ENCODE measurements around the gene DGUOK.
A peak's percentile ranks its signal among the peaks of the same experiment; 100 is the strongest.

Gene DGUOK

GRCh38 chr2:73972846-73973245 is 46.2 kb downstream of the DGUOK start:
- H3K27ac ChIP-seq = peak overlapping the region; percentile 31
- no peaks in the 10 kb centered on the region for H3K36me3 ChIP-seq
- H3K27me3 ChIP-seq = no peaks in the 10 kb centered on the region
- H3K4me1 ChIP-seq (ENCODE audit: control insufficient read depth in 1 of 2, insufficient read depth in 1 of 2, low read depth in 1 of 2, low read length in 1 of 2) = peaks cover 54 to 55% of the 10 kb centered on the region in 2 experiments
- no peak overlapping the region for H3K4me3 ChIP-seq (ENCODE audit: low read depth in 1 of 2, low read length in 1 of 2)
- TF ChIP-seq, protein P1, sequence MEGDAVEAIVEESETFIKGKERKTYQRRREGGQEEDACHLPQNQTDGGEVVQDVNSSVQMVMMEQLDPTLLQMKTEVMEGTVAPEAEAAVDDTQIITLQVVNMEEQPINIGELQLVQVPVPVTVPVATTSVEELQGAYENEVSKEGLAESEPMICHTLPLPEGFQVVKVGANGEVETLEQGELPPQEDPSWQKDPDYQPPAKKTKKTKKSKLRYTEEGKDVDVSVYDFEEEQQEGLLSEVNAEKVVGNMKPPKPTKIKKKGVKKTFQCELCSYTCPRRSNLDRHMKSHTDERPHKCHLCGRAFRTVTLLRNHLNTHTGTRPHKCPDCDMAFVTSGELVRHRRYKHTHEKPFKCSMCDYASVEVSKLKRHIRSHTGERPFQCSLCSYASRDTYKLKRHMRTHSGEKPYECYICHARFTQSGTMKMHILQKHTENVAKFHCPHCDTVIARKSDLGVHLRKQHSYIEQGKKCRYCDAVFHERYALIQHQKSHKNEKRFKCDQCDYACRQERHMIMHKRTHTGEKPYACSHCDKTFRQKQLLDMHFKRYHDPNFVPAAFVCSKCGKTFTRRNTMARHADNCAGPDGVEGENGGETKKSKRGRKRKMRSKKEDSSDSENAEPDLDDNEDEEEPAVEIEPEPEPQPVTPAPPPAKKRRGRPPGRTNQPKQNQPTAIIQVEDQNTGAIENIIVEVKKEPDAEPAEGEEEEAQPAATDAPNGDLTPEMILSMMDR (IDR thresholded peaks at IDR 0.05) = no peak
- H3K9me3 ChIP-seq = no peaks in the 10 kb centered on the region

DNA sequence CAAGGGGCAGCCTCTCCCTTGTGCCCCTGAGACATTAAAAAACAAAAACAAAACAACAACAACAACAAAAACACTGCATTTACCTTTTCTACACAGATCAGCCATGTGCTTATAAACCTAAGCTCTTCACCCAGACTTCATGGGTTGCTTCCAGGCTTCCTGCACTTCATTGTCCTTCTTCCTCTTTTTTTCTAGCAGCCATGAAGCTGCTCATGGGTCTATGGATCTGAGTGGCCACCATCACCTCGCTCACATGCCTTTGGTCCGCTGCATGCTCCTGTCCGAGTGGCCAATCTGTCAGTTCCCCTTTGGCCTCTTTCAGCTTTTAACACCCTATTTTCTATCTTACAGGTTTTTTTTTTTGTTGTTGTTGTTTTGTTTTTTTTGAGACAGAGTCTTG is 49.1 kb downstream of the DGUOK start:
- no peak overlapping the region for H3K27ac ChIP-seq
- TF ChIP-seq, protein P1 (IDR thresholded peaks at IDR 0.05) = no peak
- no peaks in the 10 kb centered on the region for H3K9me3 ChIP-seq
- no peak overlapping the region for H3K4me3 ChIP-seq (ENCODE audit: low read depth in 1 of 2, low read length in 1 of 2)
- H3K4me1 ChIP-seq (ENCODE audit: control insufficient read depth in 1 of 2, insufficient read depth in 1 of 2, low read depth in 1 of 2, low read length in 1 of 2) = peaks cover 44 to 51% of the 10 kb centered on the region in 2 experiments
- H3K36me3 ChIP-seq = no peaks in the 10 kb centered on the region
- no peaks in the 10 kb centered on the region for H3K27me3 ChIP-seq

DNA sequence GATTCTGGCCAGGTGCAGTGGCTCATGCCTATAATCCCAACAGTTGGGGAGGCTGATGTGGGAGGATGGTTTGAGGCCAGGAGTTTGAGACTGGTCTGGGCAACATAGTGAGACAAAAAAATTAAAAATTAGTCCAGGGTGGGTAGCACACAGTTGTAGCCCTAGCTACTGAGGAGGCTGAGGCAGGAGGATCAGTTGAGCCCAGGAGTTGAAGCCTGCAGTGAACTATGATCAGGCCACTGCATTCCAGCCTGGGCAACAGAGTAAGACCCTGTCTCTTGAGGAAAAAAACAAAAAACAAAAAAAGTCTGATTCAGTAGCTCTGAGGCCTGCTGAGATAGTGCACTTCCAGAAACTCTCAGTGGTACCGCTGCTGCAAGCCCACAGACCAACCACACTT is 50.1 kb downstream of the DGUOK start:
- no peak overlapping the region for H3K4me3 ChIP-seq (ENCODE audit: low read depth in 1 of 2, low read length in 1 of 2)
- H3K36me3 ChIP-seq = no peaks in the 10 kb centered on the region
- peaks cover 44 to 51% of the 10 kb centered on the region in 2 experiments for H3K4me1 ChIP-seq (ENCODE audit: control insufficient read depth in 1 of 2, insufficient read depth in 1 of 2, low read depth in 1 of 2, low read length in 1 of 2)
- H3K27me3 ChIP-seq = no peaks in the 10 kb centered on the region
- TF ChIP-seq, protein P1 (IDR thresholded peaks at IDR 0.05) = no peak
- no peaks in the 10 kb centered on the region for H3K9me3 ChIP-seq
- H3K27ac ChIP-seq = no peak overlapping the region

DNA sequence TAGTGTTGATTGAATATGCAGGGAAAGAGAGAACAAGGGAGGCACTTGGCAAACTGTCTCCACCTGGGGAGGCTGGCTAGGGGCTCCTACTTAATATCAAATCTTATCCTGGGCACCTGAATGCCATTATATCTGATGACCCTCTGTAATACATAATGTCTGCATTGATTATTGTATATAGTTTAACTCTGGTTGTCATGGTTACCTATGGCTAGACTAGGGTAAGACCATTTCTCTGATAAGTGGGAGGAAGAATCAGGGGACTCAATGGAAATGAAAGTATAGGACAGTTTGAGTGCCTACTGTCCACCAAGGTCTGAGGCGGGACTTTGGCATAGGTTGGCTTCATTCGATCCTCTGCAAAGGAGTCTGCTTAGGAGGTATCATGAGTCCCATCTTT is 50.8 kb downstream of the DGUOK start:
- Histone ChIP-seq H3K27me3 (no peaks in the 10 kb centered on the region), H3K27ac (no peak overlapping the region), H3K36me3 (no peaks in the 10 kb centered on the region), H3K4me1 (ENCODE audit: control insufficient read depth in 1 of 2, insufficient read depth in 1 of 2, low read depth in 1 of 2, low read length in 1 of 2) (peaks cover 44 to 51% of the 10 kb centered on the region in 2 experiments), H3K9me3 (no peaks in the 10 kb centered on the region), H3K4me3 (ENCODE audit: low read depth in 1 of 2, low read length in 1 of 2) (no peak overlapping the region)
- TF ChIP-seq, protein P1 (IDR thresholded peaks at IDR 0.05) = no peak

- H3K27ac ChIP-seq = peak overlapping the region; percentile 8
- TF ChIP-seq, protein P1 (IDR thresholded peaks at IDR 0.05) = no peak
- H3K4me1 ChIP-seq (ENCODE audit: control insufficient read depth in 1 of 2, insufficient read depth in 1 of 2, low read depth in 1 of 2, low read length in 1 of 2) = peaks cover 52 to 58% of the 10 kb centered on the region in 2 experiments
- H3K4me3 ChIP-seq (ENCODE audit: low read depth in 1 of 2, low read length in 1 of 2) = no peak overlapping the region
- H3K27me3 ChIP-seq = no peaks in the 10 kb centered on the region
- H3K9me3 ChIP-seq = no peaks in the 10 kb centered on the region
- no peaks in the 10 kb centered on the region for H3K36me3 ChIP-seq
Observed at GRCh38 chr2:73979021-73979420, 52.3 kb downstream of the DGUOK start.

GRCh38 chr2:73979686-73980085 is 53.0 kb downstream of the DGUOK start:
- Histone ChIP-seq H3K4me1 (ENCODE audit: control insufficient read depth in 1 of 2, insufficient read depth in 1 of 2, low read depth in 1 of 2, low read length in 1 of 2) (peaks cover 56 to 62% of the 10 kb centered on the region in 2 experiments), H3K27ac (peak overlapping the region; percentile 6), H3K4me3 (ENCODE audit: low read depth in 1 of 2, low read length in 1 of 2) (peak overlapping the region in 1 of 2 experiments; percentile 21)

More at GRCh38 chr2:73979686-73980085, 53.0 kb downstream of the DGUOK start:
- no peaks in the 10 kb centered on the region for H3K9me3 ChIP-seq
- H3K27me3 ChIP-seq = no peaks in the 10 kb centered on the region
- TF ChIP-seq, protein P1 (IDR thresholded peaks at IDR 0.05) = no peak
- no peaks in the 10 kb centered on the region for H3K36me3 ChIP-seq
